WTC11 (cell line): ENCODE data around the gene DSTYK. TPM values are rescaled to one million over a fixed set of nuclear protein-coding genes. Genes with fewer than 3 reads are reported as not detected.
"Not testable (repeated sequence)": the region's sequence is repeated elsewhere in the genome, so short reads cannot be mapped to it uniquely, and the experiment has no call there.

ENCODE experiments used
- ATAC-seq: fragments of 200-7000 bp; cut with Tn5 transposase; 2 replicates; pipeline ENCODE4 v1.10.0; 2021; ENCODE audit warnings: mild to moderate bottlenecking, moderate library complexity
- CTCF ChIA-PET: fragments of 300-600 bp; sonication (Branson Sonifier 250); formaldehyde crosslinking; loops from one replicate; lab custom pipeline; 2021; ENCODE audit warnings: antibody characterized with exemption; lab: Charles Lee
- POLR2A ChIA-PET: fragments of 350-600 bp; sonication (Branson Sonifier 250); formaldehyde crosslinking; loops from one replicate; lab custom pipeline; 2021; ENCODE audit warnings: antibody characterized with exemption; lab: Charles Lee
- DNase-seq: peaks from one replicate; pipeline ENCODE4 v3.0.0; 2021; ENCODE audit warnings: low spot score
- H3K27ac Mint-ChIP-seq: 2 replicates; pipeline ENCODE4 v1.8.0; 2021; ENCODE audit warnings: mixed read lengths
- H3K27me3 Mint-ChIP-seq: 2 replicates; pipeline ENCODE4 v1.8.0; 2021; ENCODE audit warnings: low read depth, mild to moderate bottlenecking, moderate library complexity, mixed read lengths
- H3K36me3 Mint-ChIP-seq: 2 replicates; pipeline ENCODE4 v1.8.0; 2021; ENCODE audit warnings: mixed read lengths
- H3K4me1 Mint-ChIP-seq: 2 replicates; pipeline ENCODE4 v1.8.0; 2022; ENCODE audit warnings: mixed read lengths
- H3K4me3 Mint-ChIP-seq: 2 replicates; pipeline ENCODE4 v1.8.0; 2021; ENCODE audit warnings: mild to moderate bottlenecking, moderate library complexity, mixed read lengths
- H3K9me3 Mint-ChIP-seq: 2 replicates; pipeline ENCODE4 v1.8.0; 2021; ENCODE audit warnings: mixed read lengths
- ESRRA ChIP-seq: sonication (generic); formaldehyde crosslinking; IDR thresholded peaks from 2 replicates; pipeline ENCODE4 v1.8.1; 2022; ENCODE audit warnings: mild to moderate bottlenecking, missing genetic modification reagents, borderline replicate concordance
- JAZF1 ChIP-seq: fragments of 250-450 bp; sonication (Bioruptor Pico); IDR thresholded peaks from 2 replicates; pipeline ENCODE4 v1.9.0; 2021; ENCODE audit warnings: moderate library complexity, mild to moderate bottlenecking, inconsistent platforms
- MYBL2 ChIP-seq: sonication (generic); formaldehyde crosslinking; IDR thresholded peaks from 2 replicates; pipeline ENCODE4 v1.8.1; 2023; ENCODE audit warnings: mild to moderate bottlenecking, moderate library complexity, missing genetic modification reagents
- NFATC4 ChIP-seq: fragments of 250-450 bp; sonication (Bioruptor Pico); IDR thresholded peaks from 2 replicates; pipeline ENCODE4 v1.9.0; 2021; ENCODE audit warnings: mild to moderate bottlenecking
- SMAD3 ChIP-seq: sonication (generic); formaldehyde crosslinking; IDR thresholded peaks from 2 replicates; pipeline ENCODE4 v1.8.0; 2022; ENCODE audit warnings: missing genetic modification reagents, mild to moderate bottlenecking, borderline replicate concordance
- ZNF396 ChIP-seq: fragments of 250-450 bp; sonication (Bioruptor Pico); IDR thresholded peaks from 2 replicates; pipeline ENCODE4 v1.8.0; 2021; ENCODE audit warnings: mild to moderate bottlenecking, moderate library complexity, borderline replicate concordance
- total RNA-seq: library from RNA; stranded (reverse); gene quantifications from 3 replicates; pipeline ENCODE4 v1.2.3, GENCODE V29; 2021
- TF ChIP-seq, protein P1 (sequence below): sonication (generic); formaldehyde crosslinking; IDR thresholded peaks from 2 replicates; pipeline ENCODE4 v1.8.1; 2023; ENCODE audit warnings: mild to moderate bottlenecking, moderate library complexity, missing genetic modification reagents
- TF ChIP-seq, protein P2 (sequence below): sonication (generic); formaldehyde crosslinking; IDR thresholded peaks from 2 replicates; pipeline ENCODE4 v1.8.1; 2023; ENCODE audit warnings: mild to moderate bottlenecking, missing genetic modification reagents, borderline replicate concordance
- TF ChIP-seq, protein P3 (sequence below): fragments of 250-450 bp; sonication (Bioruptor Pico); IDR thresholded peaks from 2 replicates; pipeline ENCODE4 v2.1.2; 2022; ENCODE audit warnings: mild to moderate bottlenecking, moderate library complexity
- TF ChIP-seq, protein P4 (sequence below): sonication (generic); formaldehyde crosslinking; IDR thresholded peaks from 2 replicates; pipeline ENCODE4 v1.8.1; 2023; ENCODE audit warnings: mild to moderate bottlenecking, missing genetic modification reagents, moderate library complexity
- TF ChIP-seq, protein P5 (sequence below): fragments of 250-450 bp; sonication (Bioruptor Pico); IDR thresholded peaks from 2 replicates; pipeline ENCODE4 v1.8.0; 2021; ENCODE audit warnings: mild to moderate bottlenecking
- TF ChIP-seq, protein P6 (sequence below): sonication (generic); formaldehyde crosslinking; conservative IDR thresholded peaks from 2 replicates; pipeline ENCODE4 v1.8.1; 2022; ENCODE audit warnings: mild to moderate bottlenecking, missing genetic modification reagents

Gene DSTYK
- total RNA-seq, 1 experiment from 2014 or later = 11.6 TPM

DNA sequence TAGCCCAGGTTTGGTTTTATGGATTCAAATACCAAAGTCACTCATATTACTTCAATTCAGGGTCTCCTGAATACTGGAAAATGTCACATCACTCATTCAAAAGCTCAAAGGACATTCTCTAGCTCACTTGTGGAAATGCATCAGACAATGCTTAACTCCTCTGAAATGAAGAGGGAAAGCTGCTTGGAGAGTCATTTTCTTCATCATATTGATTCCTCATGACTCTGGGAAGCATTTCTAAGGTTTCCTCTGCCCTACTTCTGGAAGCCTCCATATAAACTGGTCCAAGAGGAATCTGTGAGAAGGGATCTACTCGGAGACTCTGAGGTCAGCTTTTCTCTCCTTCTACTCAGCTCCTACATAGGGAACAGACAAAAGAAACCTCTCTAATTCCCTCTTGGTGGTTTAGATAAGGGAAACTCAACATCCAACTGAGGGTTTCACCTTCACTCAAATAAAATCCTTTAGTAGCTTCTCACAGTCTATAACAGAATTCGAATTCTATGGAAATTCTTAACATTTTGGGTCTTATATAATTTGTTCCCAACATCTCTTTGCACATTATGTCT, 53.4 kb downstream of the DSTYK start (continued):
- TF ChIP-seq, protein P1, sequence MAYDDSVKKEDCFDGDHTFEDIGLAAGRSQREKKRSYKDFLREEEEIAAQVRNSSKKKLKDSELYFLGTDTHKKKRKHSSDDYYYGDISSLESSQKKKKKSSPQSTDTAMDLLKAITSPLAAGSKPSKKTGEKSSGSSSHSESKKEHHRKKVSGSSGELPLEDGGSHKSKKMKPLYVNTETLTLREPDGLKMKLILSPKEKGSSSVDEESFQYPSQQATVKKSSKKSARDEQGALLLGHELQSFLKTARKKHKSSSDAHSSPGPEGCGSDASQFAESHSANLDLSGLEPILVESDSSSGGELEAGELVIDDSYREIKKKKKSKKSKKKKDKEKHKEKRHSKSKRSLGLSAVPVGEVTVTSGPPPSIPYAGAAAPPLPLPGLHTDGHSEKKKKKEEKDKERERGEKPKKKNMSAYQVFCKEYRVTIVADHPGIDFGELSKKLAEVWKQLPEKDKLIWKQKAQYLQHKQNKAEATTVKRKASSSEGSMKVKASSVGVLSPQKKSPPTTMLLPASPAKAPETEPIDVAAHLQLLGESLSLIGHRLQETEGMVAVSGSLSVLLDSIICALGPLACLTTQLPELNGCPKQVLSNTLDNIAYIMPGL = no peak
- TF ChIP-seq, all 79 proteins: peak for 0

DNA sequence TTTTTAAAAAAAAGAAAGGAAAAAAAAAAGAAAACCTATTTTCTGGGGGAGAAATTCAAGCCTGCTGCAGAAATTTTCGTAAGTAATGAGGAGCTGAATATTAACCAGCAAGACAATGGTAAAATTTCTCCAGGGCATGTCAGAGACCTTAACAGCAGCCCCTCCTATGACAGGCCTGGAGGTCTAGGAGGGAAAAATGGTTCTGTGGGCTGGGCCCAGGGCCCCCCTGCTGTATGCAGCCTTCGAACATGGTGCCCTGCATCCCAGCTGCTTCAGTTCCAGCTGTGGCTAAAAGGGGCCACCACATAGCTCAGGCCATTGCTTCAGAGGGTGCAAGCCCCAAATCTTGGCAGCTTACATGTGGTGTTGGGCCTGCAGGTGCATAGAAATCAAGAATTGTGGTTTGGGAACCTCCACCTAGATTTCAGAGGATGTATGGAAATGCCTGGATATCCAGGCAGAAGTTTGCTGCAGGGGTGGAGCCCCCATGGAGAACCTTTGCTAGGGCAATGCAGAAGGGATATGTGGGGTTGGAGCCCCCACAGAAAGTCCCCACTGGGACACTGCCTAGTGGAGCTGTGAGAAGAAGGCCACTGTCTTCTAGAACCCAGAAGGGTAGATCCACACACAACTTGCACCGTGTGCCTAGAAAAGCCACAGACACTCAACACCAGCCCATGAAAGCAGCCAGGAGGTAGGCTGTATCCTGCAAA, 55.7 kb downstream of the DSTYK start:
- CTCF ChIA-PET, H3K4me1 Mint-ChIP-seq, H3K27me3 Mint-ChIP-seq, ATAC-seq, DNase-seq, POLR2A ChIA-PET, H3K4me3 Mint-ChIP-seq, H3K27ac Mint-ChIP-seq: not testable (repeated sequence)
- peaks cover 71% of the 10 kb centered on the region for H3K36me3 Mint-ChIP-seq
- H3K9me3 Mint-ChIP-seq = peaks cover 34% of the 10 kb centered on the region

DNA sequence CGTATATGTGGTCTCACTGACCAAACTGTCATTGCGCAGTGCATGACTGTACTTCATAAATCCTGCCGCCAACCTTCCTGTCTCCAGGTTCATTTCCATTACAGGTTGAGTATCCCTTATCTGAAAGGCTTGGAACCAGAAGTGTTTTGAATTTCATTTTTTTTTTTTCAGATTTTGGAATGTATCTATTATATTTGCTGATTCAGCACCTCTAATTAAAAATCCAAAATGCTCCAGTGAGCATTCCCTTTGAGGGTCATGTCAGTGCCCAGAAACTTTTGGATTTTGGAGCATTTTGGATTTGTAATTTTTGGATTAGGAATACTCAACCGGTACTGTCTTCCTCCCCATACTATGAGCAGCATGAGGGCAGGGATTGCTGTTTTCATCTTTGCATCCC, 59.0 kb downstream of the DSTYK start:
- H3K4me3 Mint-ChIP-seq = no peak overlapping the region
- CTCF ChIA-PET = interaction anchor here (1.0 kb wide), 1 partner anchor 11 kb away, joined by 3 read pairs; no protein-coding TSS in a partner anchor
- peaks cover 26% of the 10 kb centered on the region for H3K9me3 Mint-ChIP-seq
- no peak for ATAC-seq
- H3K27ac Mint-ChIP-seq = no peak overlapping the region
- no peaks in the 10 kb centered on the region for H3K4me1 Mint-ChIP-seq
- H3K27me3 Mint-ChIP-seq = no peaks in the 10 kb centered on the region
- POLR2A ChIA-PET = no interaction called here
- DNase-seq = no peak
- TF ChIP-seq MYBL2 (CRISPR knock-in tag) = no peak
- TF ChIP-seq, protein P2, sequence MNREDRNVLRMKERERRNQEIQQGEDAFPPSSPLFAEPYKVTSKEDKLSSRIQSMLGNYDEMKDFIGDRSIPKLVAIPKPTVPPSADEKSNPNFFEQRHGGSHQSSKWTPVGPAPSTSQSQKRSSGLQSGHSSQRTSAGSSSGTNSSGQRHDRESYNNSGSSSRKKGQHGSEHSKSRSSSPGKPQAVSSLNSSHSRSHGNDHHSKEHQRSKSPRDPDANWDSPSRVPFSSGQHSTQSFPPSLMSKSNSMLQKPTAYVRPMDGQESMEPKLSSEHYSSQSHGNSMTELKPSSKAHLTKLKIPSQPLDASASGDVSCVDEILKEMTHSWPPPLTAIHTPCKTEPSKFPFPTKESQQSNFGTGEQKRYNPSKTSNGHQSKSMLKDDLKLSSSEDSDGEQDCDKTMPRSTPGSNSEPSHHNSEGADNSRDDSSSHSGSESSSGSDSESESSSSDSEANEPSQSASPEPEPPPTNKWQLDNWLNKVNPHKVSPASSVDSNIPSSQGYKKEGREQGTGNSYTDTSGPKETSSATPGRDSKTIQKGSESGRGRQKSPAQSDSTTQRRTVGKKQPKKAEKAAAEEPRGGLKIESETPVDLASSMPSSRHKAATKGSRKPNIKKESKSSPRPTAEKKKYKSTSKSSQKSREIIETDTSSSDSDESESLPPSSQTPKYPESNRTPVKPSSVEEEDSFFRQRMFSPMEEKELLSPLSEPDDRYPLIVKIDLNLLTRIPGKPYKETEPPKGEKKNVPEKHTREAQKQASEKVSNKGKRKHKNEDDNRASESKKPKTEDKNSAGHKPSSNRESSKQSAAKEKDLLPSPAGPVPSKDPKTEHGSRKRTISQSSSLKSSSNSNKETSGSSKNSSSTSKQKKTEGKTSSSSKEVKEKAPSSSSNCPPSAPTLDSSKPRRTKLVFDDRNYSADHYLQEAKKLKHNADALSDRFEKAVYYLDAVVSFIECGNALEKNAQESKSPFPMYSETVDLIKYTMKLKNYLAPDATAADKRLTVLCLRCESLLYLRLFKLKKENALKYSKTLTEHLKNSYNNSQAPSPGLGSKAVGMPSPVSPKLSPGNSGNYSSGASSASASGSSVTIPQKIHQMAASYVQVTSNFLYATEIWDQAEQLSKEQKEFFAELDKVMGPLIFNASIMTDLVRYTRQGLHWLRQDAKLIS (CRISPR knock-in tag) = no peak
- peaks cover 49% of the 10 kb centered on the region for H3K36me3 Mint-ChIP-seq

DNA sequence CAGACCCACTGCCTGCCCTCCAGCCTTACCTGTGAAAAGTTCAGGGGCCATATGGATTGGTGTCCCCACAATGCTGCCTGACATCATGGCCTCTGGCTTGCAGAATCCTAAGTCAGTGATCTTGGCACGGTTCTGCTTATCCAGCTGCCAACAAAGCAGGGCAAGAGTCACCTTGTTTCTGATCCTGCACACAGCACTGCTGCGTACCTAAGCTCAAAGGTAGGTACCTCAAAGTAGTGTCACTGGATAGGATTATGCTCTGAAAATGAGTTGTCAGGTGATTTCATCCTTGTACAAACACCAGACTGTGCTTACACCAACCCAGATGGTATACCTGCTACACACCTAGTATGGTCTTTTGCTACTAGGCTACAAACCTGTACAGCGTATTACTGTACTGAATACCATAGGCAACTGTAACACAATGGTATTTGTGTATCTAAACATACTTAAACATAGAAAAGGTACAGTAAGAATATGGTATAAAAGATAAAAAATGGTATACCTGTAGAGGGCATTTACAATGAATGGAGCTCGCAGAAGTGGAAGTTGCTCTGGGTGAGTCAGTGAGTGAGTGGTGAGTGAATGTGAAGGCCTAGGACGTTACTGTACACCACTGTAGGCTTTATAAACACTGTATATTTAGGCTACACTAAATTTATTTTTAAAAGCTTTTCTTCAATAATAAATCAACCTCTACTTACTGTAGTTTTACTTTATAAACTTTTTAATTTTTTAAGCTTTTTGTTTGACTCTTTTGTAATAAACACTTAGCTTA, 60.7 kb downstream of the DSTYK start:
- CTCF ChIA-PET = interaction anchor here (0.9 kb wide), 3 partner anchors 9 to 378 kb away, joined by 3 to 5 read pairs (median 3); no protein-coding TSS in a partner anchor
- H3K27me3 Mint-ChIP-seq = no peaks in the 10 kb centered on the region
- no peak overlapping the region for H3K4me3 Mint-ChIP-seq
- H3K9me3 Mint-ChIP-seq = peaks cover 9% of the 10 kb centered on the region
- POLR2A ChIA-PET = no interaction called here
- H3K36me3 Mint-ChIP-seq = peaks cover 39% of the 10 kb centered on the region
- ATAC-seq = no peak
- H3K4me1 Mint-ChIP-seq = no peaks in the 10 kb centered on the region
- DNase-seq = no peak
- H3K27ac Mint-ChIP-seq = no peak overlapping the region
- TF ChIP-seq ZNF396 = no peak
- TF ChIP-seq SMAD3 (CRISPR knock-in tag) = no peak
- TF ChIP-seq, protein P3, sequence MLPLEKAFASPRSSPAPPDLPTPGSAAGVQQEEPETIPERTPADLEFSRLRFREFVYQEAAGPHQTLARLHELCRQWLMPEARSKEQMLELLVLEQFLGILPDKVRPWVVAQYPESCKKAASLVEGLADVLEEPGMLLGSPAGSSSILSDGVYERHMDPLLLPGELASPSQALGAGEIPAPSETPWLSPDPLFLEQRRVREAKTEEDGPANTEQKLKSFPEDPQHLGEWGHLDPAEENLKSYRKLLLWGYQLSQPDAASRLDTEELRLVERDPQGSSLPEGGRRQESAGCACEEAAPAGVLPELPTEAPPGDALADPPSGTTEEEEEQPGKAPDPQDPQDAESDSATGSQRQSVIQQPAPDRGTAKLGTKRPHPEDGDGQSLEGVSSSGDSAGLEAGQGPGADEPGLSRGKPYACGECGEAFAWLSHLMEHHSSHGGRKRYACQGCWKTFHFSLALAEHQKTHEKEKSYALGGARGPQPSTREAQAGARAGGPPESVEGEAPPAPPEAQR (CRISPR knock-in tag) = no peak
- TF ChIP-seq, protein P4, sequence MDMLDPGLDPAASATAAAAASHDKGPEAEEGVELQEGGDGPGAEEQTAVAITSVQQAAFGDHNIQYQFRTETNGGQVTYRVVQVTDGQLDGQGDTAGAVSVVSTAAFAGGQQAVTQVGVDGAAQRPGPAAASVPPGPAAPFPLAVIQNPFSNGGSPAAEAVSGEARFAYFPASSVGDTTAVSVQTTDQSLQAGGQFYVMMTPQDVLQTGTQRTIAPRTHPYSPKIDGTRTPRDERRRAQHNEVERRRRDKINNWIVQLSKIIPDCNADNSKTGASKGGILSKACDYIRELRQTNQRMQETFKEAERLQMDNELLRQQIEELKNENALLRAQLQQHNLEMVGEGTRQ (CRISPR knock-in tag) = no peak
- no peak for TF ChIP-seq JAZF1 (CRISPR knock-in tag)
- no peak for TF ChIP-seq NFATC4 (CRISPR knock-in tag)
- TF ChIP-seq, protein P5, sequence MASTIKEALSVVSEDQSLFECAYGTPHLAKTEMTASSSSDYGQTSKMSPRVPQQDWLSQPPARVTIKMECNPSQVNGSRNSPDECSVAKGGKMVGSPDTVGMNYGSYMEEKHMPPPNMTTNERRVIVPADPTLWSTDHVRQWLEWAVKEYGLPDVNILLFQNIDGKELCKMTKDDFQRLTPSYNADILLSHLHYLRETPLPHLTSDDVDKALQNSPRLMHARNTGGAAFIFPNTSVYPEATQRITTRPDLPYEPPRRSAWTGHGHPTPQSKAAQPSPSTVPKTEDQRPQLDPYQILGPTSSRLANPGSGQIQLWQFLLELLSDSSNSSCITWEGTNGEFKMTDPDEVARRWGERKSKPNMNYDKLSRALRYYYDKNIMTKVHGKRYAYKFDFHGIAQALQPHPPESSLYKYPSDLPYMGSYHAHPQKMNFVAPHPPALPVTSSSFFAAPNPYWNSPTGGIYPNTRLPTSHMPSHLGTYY = no peak
- TF ChIP-seq, protein P1 = no peak
- TF ChIP-seq, protein P6, sequence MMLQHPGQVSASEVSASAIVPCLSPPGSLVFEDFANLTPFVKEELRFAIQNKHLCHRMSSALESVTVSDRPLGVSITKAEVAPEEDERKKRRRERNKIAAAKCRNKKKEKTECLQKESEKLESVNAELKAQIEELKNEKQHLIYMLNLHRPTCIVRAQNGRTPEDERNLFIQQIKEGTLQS (CRISPR knock-in tag) = no peak
- no peak for TF ChIP-seq ESRRA (CRISPR knock-in tag)
